Measurements from ENCODE around the gene UBL4A. TPM values are rescaled to one million over a fixed set of nuclear protein-coding genes. Genes with fewer than 3 reads are reported as not detected.

The UBL4A gene
- total and polyA plus RNA-seq, 9 of the 15 experiments (the other 6 are each of a cell fraction or from before 2014, with no cell fraction given) = 15.2 to 140 (median 100) TPM

GRCh38 chrX:154443992-154444754 lies 42.2 kb downstream of the UBL4A start, which contains the start of gene FAM50A:
FAM50A (plus strand) TSS chrX:154444141; CDS start chrX:154444236, 95 bp downstream.
- DNase-seq (ENCODE audit: extremely low read depth in 1 of 4, low spot score in 3 of 4) = peak; percentile 85 to 88 (median 86)
- Histone ChIP-seq H3K36me3 (ENCODE audit: control insufficient read depth, insufficient read depth, low read length) (peaks cover 66% of the 10 kb centered on the region; the same call in 2 of the 3 replicates), H3K9me1 (ENCODE audit: control insufficient read depth, insufficient read depth, low read length) (no peaks in the 10 kb centered on the region), H2AFZ (ENCODE audit: low read depth, low read length) (peak within 1 kb of the TSS; percentile 77; the same call in 1 of the 2 replicates), H3K4me1 (replicated peaks in 1 of 2; ENCODE audit: control insufficient read depth in 2 of 2, insufficient read depth in 2 of 2, low read length in 2 of 2) (peaks cover 9 to 36% of the 10 kb centered on the region in 2 experiments; a peak in 4 of 5 replicates), H3K79me2 (ENCODE audit: control insufficient read depth, insufficient read depth, low read length) (peaks cover 18% of the 10 kb centered on the region), H3K27ac (ENCODE audit: extremely low read depth, low read depth, low read length) (peak within 1 kb of the TSS; percentile 80), H3K9me3 (replicated peaks; ENCODE audit: control insufficient read depth, insufficient read depth, low read depth, low read length) (no peaks in the 10 kb centered on the region), H4K20me1 (replicated peaks; ENCODE audit: control insufficient read depth, insufficient read depth, low read length) (no peaks in the 10 kb centered on the region), H3K4me3 (peak within 1 kb of the TSS; percentile 76), H3K27me3 (ENCODE audit: control insufficient read depth in 2 of 2, insufficient read depth in 2 of 2, low read length in 2 of 2) (no peaks in the 10 kb centered on the region), H3K9ac (ENCODE audit: insufficient read depth in 1 of 2, low read depth in 2 of 2, low read length in 2 of 2) (peak within 1 kb of the TSS; percentile 89 to 97), H3K4me2 (ENCODE audit: insufficient read depth, low read length) (peak within 1 kb of the TSS; percentile 78)
- 0% methylated on average over 5 of the region's 94 CpGs for WGBS (ENCODE audit: insufficient coverage, low coverage, missing lambda C conversion rate)
- intact Hi-C loops (cut with micrococcal nuclease) (no loop called here), in situ Hi-C loops (cut with MboI) (no loop called here)
- peak; percentile 94 for ATAC-seq
- ChIA-PET CTCF (ENCODE audit: low intra/inter-chr PET ratio) (no interaction called here), POLR2A (interaction anchor here (0.7 to 1.7 kb wide), 5 partner anchors 14 to 83 kb away, joined by 3 to 10 read pairs (median 4); partner anchors contain the start of genes DNASE1L1, PLXNA3, RPL10 and SLC10A3)
- no peak for FAIRE-seq
- BruUV-seq (replicated peaks) = no TSS peak
- TF ChIP-seq MXI1 (IDR thresholded peaks at IDR 0.05; ENCODE audit: low read depth, low read length) = 0 out of 2 replicates have a peak, but pooled peaks have one; percentile 17
- TF ChIP-seq ID3 (CRISPR knock-in tag; IDR thresholded peaks at IDR 0.05) = no peak
- TF ChIP-seq ID3 (tag; IDR thresholded peaks at IDR 0.05) = 0 out of 2 replicates have a peak, but pooled peaks have one; percentile 44
- no peak for TF ChIP-seq ZNF197 (CRISPR knock-in tag; IDR thresholded peaks at IDR 0.05; ENCODE audit: low read depth)
- peak; percentile 63 for TF ChIP-seq RBFOX2 (IDR thresholded peaks at IDR 0.05; ENCODE audit: low read depth, low read length)
- TF ChIP-seq ZNF639 (CRISPR knock-in tag; conservative IDR thresholded peaks at IDR 0.05 in 1 of 2, IDR thresholded peaks at IDR 0.05 in 1 of 2) = peak in 1 of 2 experiments; percentile 71; a peak in 2 of 4 replicates
- peak; percentile 29; the same call in 1 of the 2 replicates for TF ChIP-seq MITF (IDR thresholded peaks at IDR 0.05)
- no peak for TF ChIP-seq EHMT2 (IDR thresholded peaks at IDR 0.05)
- TF ChIP-seq HMGN3 (IDR thresholded peaks at IDR 0.05; ENCODE audit: borderline replicate concordance, extremely low read depth, insufficient read length, low read depth, low read length) = peak; percentile 21
- 0 out of 2 replicates have a peak, but pooled peaks have one; percentile 11 for TF ChIP-seq ERF (CRISPR knock-in tag; IDR thresholded peaks at IDR 0.05)
- TF ChIP-seq CREM (IDR thresholded peaks at IDR 0.05; ENCODE audit: low read depth) = peak; percentile 88
- peak; percentile 87 to 90; a peak in 3 of 4 replicates for TF ChIP-seq NRF1 (conservative IDR thresholded peaks at IDR 0.05 in 1 of 2, IDR thresholded peaks at IDR 0.05 in 1 of 2)
- TF ChIP-seq POLR2G (IDR thresholded peaks at IDR 0.05; ENCODE audit: low read depth, low read length) = peak; percentile 71
- peak in 1 of 2 experiments; percentile 50; a peak in 1 of 4 replicates for TF ChIP-seq UBTF (IDR thresholded peaks at IDR 0.05; ENCODE audit: borderline replicate concordance in 1 of 2, low read depth in 2 of 2, low read length in 2 of 2)
